Measurements from ENCODE around the gene OPRL1. TPM values are rescaled to one million over a fixed set of nuclear protein-coding genes. Genes with fewer than 3 reads are reported as not detected.

OPRL1 gene
- total RNA-seq, 4 donors from 2014 or later, result 0.14 to 0.32 TPM; not detected in 2

DNA sequence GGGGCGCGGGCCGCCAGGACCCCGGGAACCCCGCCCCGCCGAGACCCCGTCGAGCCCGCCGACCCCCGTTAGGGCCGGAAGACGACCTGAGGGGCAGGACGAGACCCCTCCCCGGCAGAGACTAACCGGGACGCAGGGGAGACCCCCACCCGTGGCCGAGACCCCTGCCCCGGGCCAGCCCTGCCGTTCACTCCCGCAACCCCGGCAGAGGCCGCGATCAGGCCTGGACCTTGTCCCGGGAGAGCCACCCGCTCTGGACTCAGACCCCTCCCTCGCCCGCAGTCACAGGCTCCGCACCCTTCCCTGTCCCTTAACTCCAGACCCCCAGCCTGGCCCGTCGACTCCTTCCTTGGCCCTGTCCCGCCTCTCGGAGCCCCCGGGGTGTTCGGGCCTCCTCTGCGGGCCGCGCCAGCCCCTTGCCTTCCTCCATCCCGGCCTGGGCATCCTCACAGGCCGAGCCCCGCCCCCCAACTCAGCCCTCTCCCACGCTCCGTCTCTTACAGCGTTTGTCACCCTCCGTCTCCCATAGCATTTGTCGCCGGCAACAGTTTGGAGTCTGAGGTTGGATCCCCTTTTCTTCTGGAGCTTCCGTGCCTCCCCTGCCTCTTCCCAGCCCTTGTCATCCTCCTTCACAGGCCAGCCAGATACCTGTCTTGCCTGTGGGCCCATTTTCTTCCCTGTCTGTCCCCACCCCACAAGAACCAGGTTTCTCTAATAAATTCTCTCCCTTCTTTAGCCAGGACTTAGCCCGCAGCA, 16.3 kb upstream of the OPRL1 start:
- 6 to 29% methylated on average over 6 to 46 of the region's 51 CpGs for WGBS, 2 donors (ENCODE audit: low coverage in 1 of 2)
- TF ChIP-seq EP300 (IDR thresholded peaks at IDR 0.05; ENCODE audit: low read depth) (no peak), POLR2AphosphoS5 (IDR thresholded peaks at IDR 0.05) (no peak), POLR2A (IDR thresholded peaks at IDR 0.05) (no peak)
- TF ChIP-seq, protein P1, sequence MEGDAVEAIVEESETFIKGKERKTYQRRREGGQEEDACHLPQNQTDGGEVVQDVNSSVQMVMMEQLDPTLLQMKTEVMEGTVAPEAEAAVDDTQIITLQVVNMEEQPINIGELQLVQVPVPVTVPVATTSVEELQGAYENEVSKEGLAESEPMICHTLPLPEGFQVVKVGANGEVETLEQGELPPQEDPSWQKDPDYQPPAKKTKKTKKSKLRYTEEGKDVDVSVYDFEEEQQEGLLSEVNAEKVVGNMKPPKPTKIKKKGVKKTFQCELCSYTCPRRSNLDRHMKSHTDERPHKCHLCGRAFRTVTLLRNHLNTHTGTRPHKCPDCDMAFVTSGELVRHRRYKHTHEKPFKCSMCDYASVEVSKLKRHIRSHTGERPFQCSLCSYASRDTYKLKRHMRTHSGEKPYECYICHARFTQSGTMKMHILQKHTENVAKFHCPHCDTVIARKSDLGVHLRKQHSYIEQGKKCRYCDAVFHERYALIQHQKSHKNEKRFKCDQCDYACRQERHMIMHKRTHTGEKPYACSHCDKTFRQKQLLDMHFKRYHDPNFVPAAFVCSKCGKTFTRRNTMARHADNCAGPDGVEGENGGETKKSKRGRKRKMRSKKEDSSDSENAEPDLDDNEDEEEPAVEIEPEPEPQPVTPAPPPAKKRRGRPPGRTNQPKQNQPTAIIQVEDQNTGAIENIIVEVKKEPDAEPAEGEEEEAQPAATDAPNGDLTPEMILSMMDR (IDR thresholded peaks at IDR 0.05), result no peak
- intact Hi-C loops (cut with DNase I; ENCODE audit: low total_unique reads), result no loop called here

DNA sequence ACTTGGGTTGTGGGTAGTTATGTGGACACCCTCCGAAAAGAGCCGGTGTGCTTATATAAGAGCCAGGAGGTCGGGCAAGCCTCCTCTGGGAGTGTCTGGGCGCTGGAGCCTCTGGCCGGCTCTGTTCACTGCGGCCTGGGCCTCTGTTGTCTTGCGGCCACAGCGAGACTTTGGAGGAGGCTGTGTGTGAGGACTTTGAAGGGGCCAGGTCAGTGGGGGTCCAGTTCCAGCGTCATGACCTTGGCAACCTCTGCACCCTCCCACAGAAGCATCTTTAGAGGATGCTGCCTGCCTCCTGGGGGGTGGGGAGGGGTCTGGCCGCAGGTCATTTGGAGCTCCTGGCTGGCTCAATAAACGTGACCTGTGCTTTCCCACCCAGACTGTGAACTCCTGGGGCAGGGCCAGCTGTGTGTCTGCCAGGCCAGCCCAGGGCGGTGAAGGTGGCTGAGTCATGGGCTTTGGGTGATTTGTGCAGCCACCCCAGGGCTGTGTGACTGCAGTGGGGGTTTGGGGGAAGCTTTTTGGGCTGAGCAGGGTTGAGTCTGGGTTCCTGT, 15.7 kb upstream of the OPRL1 start:
- H3K9me3 ChIP-seq, result no peaks in the 10 kb centered on the region
- intact Hi-C loops (cut with DNase I; ENCODE audit: low total_unique reads), result no loop called here
- peak overlapping the region in 1 of 4 donors; percentile 73 for H3K4me3 ChIP-seq
- in situ Hi-C loops (cut with MboI; ENCODE audit: low pct_ligation_motif_present in 1 of 4, low pct_unique_long_range_greater_than_20kb in 1 of 4, low sequenced_read_pairs in 3 of 4), result no loop called here
- H3K36me3 ChIP-seq, result no peaks in the 10 kb centered on the region
- H3K4me1 ChIP-seq, result peaks cover 13 to 26% (median 20%) of the 10 kb centered on the region in 4 donors
- 54% methylated on average over 12 of the region's 12 CpGs; no CpG with 5 or more reads in 1 of the 2 donors for WGBS, 2 donors (ENCODE audit: low coverage in 1 of 2)
- H3K27ac ChIP-seq, result peak overlapping the region in 1 of 4 donors; percentile 88
- no peak for DNase-seq
- TF ChIP-seq EP300 (IDR thresholded peaks at IDR 0.05; ENCODE audit: low read depth), result no peak
- TF ChIP-seq POLR2A (IDR thresholded peaks at IDR 0.05), result no peak
- no peak for TF ChIP-seq POLR2AphosphoS5 (IDR thresholded peaks at IDR 0.05)
- H3K27me3 ChIP-seq, result peaks cover 4% of the 10 kb centered on the region

More for the DNA sequence above, 16.3 kb upstream of the OPRL1 start:
- in situ Hi-C loops (cut with MboI; ENCODE audit: low pct_ligation_motif_present in 1 of 4, low pct_unique_long_range_greater_than_20kb in 1 of 4, low sequenced_read_pairs in 3 of 4), result no loop called here
- Histone ChIP-seq H3K27ac (peak overlapping the region; percentile 76 to 88 (median 78)), H3K4me3 (peak overlapping the region; percentile 60 to 89 (median 72)), H3K27me3 (peaks cover 4% of the 10 kb centered on the region), H3K9me3 (no peaks in the 10 kb centered on the region), H3K4me1 (peaks cover 13 to 26% (median 20%) of the 10 kb centered on the region in 4 donors), H3K36me3 (no peaks in the 10 kb centered on the region)
- peak; percentile 30 for DNase-seq

DNA sequence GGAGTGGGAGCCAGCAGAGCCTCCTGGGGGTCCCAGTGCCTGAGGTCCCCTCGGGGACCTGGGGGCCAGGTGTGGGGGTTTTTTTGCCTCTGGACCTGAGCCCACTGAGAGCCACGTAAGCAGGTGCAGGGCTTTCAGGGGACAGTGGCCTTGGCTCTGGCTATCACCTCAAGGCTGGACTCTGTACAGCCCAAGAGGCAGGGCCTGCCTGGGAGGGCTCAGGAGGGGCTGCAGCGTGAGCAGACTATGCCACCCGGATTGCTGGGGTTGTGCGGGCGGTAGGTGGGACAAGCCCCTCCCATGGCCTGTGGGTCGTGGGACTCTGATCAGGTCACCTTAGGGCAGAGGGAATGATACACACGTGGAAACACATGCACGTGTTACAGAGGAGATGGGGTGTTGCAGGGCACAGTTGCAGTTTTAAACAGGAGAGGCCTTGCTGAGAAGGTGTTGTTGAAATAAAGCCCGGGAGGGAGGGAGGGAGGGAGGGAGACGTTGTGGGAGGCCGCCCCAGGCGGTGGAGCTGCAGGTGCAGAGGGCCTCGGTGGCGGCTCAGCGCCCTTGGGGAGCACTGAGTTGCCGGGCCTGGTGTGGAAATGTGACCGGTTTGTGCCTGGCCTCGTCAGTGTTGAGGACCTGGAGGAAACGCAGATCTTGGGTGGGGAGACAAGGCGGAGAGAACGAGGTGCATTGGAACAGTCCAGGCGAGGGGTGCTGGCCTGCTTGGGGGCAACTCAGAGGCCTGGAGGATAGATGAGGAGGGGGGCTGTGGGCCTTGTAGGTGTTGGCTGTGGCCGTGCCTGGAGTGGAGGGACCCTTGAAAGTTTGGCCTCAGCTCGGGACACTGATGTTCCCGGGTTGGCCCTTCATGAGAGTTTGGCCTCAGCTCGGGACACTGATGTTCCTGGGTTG, 14.6 kb upstream of the OPRL1 start:
- peaks cover 13 to 26% (median 20%) of the 10 kb centered on the region in 4 donors for H3K4me1 ChIP-seq
- no peak overlapping the region for H3K27ac ChIP-seq
- WGBS, 2 donors (ENCODE audit: low coverage in 1 of 2), result 44% methylated on average over 27 of the region's 27 CpGs; no CpG with 5 or more reads in 1 of the 2 donors
- peaks cover 4% of the 10 kb centered on the region for H3K27me3 ChIP-seq
- H3K4me3 ChIP-seq, result no peak overlapping the region
- intact Hi-C loops (cut with DNase I; ENCODE audit: low total_unique reads) (no loop called here), in situ Hi-C loops (cut with MboI; ENCODE audit: low pct_ligation_motif_present in 1 of 4, low pct_unique_long_range_greater_than_20kb in 1 of 4, low sequenced_read_pairs in 3 of 4) (no loop called here)
- TF ChIP-seq, protein P1 (IDR thresholded peaks at IDR 0.05), result no peak
- TF ChIP-seq EP300 (IDR thresholded peaks at IDR 0.05; ENCODE audit: low read depth), result no peak
- TF ChIP-seq POLR2A (IDR thresholded peaks at IDR 0.05), result no peak
- no peak for TF ChIP-seq POLR2AphosphoS5 (IDR thresholded peaks at IDR 0.05)
- H3K36me3 ChIP-seq, result no peaks in the 10 kb centered on the region
- no peaks in the 10 kb centered on the region for H3K9me3 ChIP-seq
- no peak for DNase-seq

DNA sequence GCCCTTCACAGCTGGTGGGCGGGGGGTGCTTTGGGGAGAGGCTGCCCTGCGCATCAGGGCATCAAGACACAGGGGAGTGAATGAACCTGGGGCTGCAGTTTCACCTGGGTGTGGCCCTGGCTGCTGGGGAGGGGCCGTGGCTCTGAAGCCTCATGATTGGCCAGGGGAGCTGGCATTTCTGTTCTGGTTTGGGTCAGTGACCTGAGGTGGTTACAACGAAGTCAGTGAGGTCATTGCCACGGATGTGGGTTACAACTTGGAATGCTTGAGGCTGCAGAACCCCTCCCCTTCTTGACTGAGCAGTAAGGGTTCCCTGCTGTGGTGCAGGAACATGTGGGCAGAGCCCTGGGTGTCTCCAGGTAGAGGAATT, 13.9 kb upstream of the OPRL1 start:
- H3K4me1 ChIP-seq, result peaks cover 13 to 26% (median 20%) of the 10 kb centered on the region in 4 donors
- peak; percentile 54 for DNase-seq
- 18% methylated on average over 5 of the region's 5 CpGs; no CpG with 5 or more reads in 1 of the 2 donors for WGBS, 2 donors (ENCODE audit: low coverage in 1 of 2)
- peaks cover 4% of the 10 kb centered on the region for H3K27me3 ChIP-seq
- no peak overlapping the region for H3K27ac ChIP-seq
- TF ChIP-seq EP300 (IDR thresholded peaks at IDR 0.05; ENCODE audit: low read depth) (no peak), POLR2A (IDR thresholded peaks at IDR 0.05) (no peak), POLR2AphosphoS5 (IDR thresholded peaks at IDR 0.05) (no peak)
- TF ChIP-seq, protein P1 (IDR thresholded peaks at IDR 0.05), result no peak
- H3K9me3 ChIP-seq, result no peaks in the 10 kb centered on the region
- no peaks in the 10 kb centered on the region for H3K36me3 ChIP-seq
- no peak overlapping the region for H3K4me3 ChIP-seq
- intact Hi-C loops (cut with DNase I; ENCODE audit: low total_unique reads), result no loop called here
- in situ Hi-C loops (cut with MboI; ENCODE audit: low pct_ligation_motif_present in 1 of 4, low pct_unique_long_range_greater_than_20kb in 1 of 4, low sequenced_read_pairs in 3 of 4), result no loop called here
